ENCODE results near the gene SURF4.

SURF4 gene

DNA sequence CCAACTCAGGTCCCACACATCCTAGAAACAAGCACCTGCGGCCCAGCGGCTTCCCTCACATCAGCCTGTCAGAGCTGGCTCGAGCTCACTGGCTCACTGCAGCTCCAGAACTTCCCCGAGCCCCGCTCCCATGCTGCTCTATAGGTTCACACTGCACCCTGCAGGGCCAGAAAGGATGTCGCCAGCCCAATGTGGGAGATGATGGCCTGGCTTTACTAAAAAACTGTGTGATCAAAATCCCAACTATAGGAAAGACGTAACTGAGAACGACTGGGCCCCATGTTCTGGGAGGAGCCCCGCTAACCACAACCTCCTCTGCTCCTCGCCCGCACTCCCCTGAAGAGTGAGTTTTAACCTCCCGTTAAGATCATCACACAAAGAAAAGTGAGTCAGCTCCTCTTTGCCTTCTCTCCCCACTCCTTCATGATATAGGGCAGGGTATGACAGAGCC lies 4.6 kb downstream of the SURF4 start:
- DNase-seq: no peak

DNA sequence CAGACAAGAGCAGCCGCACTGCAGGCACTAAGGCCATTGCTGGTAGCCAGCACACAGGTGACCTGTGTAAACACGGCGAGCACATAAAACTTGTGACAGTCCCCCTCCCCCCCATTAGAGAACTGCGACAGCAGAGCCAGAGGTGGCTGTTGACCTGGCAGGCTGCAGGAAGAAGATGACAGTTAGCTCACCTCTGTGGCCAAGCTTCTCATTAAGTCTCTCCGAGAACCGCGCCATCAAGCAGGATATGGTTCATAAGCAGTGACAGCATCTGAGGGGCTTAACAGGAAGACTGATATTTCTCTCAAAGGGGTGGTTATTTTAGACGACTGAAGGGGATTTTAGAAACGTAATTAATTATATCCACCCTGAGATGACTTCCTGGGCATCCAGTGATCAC lies 5.2 kb downstream of the SURF4 start:
- DNase-seq: no peak

DNA sequence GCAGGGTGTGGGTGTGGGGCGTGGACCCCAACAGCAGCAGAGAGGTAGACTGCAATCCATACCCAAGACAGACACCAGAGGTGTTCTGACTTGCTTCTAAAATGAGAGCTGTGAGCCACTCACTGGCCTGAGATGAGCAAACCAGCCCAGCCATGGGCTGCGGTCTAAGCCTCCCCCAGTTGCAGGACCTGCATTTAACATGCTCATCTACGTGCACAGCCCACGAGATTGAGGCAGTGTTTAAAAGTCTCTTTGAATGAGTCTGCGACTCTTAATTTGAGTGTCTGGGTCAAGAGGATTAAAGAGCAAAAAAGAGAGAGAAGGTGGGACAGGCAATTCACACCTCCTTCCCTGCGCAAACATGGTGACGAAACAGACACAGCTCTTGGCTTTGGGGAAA lies 5.9 kb downstream of the SURF4 start:
- no peak for DNase-seq

DNA sequence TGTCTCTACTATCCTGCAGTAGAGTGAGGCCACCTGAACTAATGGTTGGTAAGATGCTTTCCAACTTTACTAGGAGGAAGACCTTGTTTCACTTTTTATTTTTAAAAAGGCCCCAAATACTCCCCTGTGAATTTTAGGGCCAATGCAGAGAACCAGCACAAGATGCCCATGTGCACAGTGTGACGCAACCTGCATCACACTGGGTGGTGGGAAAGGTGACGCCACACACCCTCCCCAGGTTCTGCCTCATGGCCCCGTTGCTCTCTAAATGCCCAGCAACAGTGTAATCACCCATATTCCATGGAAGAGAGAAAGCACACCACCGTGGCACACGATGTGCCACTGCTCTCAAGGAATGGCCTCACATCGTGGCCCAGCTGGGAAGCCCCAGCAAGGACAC lies 6.4 kb downstream of the SURF4 start:
- DNase-seq: no peak

DNA sequence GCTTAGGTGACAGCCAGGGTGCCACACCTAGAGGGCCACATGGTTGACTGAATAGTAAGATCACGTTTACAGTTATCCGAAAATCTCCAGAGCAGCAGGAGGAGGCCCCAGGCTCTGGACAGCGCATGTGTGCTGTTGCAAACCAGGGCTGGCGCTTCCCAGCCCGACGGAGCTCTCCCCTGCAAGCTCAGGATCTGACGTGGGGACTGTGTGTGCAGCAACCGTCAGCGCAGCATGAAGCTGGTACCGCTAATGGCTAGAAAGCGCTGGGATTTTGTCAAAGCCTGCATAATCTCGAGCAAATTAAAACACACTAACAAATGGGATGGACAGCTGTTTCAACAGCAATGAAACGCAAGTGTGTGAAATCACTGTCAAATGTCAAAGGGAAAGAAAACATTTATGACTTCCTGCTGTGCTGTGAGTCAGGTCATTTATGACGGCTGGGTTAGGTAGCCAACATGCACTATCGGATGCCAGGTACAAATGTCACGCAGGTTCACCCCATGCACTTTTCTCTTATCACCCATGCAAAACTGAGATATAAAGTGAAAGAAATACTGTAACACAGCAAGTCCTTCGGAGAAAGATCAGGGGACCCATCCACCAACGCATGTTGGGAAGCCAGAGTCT lies 7.5 kb downstream of the SURF4 start:
- DNase-seq: no peak

DNA sequence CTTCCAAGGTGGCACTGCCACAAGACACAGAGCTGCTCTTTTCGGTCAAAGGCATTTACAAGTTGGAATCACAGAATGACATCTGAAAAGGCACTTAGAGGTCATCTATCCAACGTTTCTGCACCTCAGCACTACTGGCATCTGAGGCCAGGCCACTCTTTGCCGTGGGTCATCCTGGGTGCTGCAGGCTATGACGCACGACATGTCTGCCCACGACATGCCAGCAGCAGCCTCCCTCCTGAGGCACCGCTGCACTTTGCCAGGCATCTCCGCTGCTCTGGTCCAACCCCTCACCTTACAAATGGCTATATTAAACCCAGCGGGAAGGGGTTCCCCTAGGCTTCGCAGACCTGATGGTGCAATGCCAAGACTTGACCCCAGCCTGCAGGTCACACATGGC lies 8.1 kb downstream of the SURF4 start:
- no peak for DNase-seq

DNA sequence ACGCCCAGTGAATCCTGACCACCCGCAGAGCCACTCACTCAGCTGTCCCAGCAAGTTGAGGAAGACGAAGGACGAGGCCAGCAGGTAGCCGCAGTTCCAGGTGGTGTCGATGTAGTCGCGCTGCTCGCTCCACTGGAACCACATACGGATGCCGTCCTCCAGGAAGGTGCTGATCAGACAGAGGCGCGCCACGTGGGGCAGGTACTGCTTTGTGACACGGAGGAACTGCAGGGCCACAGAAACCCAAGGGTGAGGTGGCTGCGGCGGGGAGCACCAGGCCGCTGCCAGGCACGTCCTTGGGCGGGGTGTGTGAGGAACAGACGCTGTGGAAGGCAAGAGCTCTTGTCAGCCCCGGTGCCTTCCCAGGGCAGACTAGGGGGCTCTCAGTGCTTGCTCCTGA lies 8.6 kb downstream of the SURF4 start:
- DNase-seq: no peak

DNA sequence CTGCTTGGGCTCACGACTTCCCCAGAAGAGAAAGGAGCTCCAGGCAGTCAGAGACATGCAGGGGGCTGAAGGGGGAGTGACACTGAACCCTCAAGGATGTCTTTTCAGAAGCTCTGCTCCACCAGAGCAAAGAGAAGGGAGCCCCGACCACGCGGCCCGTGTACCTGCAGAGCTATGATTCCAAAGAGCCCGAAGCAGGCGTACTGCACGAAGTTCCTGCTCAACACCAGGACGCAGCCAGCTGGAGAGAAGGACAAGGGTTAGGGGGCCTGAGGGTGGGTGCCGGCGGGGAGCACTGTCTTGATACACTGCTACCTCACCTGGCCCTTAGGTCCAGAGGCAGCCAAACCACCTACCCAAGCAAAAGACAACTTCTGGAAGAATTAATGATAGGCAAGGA lies 9.4 kb downstream of the SURF4 start:
- no peak for DNase-seq

DNA sequence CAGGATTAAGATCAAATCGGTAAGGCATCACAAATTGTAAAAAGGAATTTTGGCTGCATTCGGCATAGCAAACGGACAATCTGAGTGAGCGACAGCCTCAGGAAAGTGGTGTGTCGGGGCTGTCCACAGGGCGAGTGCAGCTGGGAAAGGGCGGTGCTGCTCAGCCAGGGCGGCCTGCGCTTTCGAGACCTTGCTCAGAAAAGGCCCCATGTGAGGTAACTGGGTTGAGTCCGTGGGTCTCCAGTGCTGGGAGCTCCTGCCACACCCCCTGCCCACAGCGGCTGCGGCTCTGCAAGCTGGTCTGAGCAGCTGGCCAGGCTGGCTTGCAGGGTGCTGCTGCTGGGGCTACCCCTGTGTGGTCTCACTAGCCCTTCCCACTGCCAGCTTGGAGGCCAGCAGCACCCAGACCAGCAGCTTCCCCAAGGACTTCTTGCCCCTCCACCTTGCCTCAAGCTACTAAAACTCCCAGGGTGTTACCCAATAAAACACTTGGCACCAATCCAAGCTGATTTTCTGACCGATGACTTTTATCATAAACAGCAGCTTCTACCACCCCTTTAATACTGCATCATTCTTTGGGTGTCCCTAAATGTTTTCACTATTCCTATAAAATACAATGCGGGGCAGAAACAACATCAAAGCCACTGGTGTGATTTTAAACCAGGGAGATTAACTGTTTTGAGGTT lies 13.4 kb downstream of the SURF4 start:
- DNase-seq: no peak

DNA sequence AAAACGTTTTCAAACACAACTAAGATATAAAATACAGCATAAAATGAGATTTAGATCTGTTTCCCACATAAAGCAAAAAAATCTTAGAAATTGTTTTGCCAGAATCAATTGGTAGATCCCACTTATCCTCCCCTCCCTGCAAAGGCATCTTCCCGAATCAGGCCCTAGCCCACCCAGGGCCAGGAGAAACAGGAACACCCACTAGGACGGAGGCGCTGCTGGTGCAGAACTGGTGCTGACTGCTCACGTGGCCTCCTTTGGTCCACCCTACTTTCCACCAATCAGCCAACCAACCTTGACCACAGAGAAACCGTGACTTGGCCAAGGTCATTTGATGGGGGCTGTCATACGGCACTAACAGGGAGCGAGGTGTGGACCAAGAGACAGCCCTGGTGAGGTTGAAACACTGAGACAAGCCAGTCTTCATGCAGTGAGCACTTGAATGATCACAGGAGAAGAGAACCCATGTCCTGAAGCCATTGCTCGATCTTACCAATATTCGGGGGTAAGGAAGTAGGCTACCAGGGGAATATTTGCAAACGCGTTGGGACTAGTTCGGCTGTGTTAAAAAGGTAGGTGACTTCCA lies 14.3 kb downstream of the SURF4 start:
- DNase-seq: no peak

DNA sequence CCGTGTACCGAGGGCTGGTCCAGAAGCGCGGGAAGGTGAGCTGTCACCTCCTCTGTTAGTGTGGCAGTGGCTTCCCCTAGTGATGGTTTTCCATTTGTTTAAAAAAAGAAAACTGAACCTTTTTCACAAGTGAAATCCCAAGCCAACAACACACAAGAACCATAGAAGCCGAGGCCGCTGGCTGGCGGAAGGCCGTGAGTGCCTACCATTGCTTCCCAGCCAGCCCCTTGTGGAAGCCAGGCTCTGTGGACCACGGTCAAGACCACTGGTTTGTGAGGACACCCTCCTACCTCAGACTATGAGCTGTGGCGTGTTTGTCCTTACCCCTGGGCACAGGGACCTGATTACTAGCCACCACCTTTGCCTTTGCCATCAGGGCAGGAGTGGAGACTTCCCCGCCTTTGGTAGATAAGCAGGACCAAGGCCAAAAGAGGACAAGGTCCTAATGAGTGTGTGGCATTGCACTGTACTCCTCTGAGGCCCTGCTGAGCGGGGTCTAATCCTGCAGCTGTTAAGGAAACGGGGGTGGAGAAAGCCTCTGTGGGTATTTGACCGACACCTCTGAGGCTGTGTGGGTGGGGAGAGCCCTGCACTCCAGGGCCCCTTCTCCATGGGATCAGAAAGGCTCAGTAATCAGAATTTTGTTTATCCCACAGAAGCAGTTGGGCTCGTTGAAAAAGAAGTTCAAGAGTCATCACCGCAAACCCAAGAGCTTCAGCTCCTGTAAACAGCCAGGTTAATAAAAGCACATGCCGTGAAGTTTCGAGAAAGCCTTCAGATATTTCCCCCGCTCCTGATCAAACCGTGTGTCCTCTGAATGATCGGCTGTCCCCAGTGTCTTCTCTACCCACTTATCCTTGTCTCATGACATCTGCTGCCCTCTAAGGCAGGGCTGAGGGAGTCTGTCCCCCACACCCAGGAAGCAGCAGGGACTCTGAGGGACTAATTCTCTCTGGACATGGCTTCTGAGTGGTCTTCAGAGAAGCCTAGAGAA lies 15.2 kb downstream of the SURF4 start:
- no peak for DNase-seq

DNA sequence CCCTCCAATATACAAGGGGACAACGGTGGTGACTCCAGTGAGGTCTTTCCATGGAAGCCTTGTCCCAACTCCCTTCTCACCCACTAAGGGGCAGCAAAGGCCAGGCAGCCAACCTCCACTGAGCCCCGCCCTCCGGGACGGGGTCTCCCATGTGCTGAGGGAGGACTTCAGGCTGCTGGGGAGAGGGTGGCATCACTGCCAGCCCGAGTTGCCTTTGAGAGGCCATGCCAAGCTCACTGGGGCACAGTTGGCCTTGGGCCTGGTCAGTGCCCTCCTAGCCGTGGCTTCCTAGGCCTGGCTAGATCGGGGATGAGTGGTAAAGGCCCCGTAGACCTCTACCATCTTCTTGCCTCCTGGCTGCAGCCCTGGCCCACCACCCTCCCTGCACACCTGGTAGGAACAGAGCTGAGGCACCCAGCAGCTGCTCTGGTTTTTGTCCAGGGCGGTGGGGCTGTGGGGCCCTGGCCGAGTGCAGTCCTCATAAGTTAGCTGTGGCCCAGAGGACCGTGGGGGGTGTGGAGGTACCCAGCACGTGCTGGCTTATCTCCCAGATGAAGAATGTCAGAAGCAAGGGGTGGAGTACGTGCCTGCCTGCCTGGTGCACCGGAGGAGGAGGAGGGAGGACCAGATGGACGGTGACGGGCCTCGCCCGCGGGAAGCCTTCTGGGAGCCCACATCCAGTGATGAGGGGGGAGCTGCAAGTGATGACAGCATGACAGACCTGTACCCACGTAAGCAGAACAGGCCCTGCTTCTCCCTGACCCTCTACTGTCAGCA lies 16.3 kb downstream of the SURF4 start:
- no peak for DNase-seq

DNA sequence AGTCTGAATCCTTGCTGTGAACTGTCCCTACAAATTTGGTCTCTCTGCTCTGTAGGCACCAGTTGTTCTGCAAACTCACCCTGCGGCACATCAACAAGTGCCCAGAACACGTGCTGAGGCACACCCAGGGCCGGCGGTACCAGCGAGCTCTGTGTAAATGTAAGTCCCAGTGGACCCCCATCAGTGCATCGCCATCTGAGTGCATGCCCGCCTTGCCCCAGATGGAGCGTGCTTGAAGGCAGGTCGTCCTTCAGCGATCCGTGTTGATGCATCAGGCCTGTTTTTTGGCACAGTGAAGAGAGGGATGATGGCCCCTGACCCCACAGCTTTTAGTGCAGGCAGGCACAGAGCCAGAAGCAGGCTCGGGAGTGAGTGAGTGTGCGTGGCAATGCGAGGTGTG lies 18.2 kb downstream of the SURF4 start:
- DNase-seq: no peak

DNA sequence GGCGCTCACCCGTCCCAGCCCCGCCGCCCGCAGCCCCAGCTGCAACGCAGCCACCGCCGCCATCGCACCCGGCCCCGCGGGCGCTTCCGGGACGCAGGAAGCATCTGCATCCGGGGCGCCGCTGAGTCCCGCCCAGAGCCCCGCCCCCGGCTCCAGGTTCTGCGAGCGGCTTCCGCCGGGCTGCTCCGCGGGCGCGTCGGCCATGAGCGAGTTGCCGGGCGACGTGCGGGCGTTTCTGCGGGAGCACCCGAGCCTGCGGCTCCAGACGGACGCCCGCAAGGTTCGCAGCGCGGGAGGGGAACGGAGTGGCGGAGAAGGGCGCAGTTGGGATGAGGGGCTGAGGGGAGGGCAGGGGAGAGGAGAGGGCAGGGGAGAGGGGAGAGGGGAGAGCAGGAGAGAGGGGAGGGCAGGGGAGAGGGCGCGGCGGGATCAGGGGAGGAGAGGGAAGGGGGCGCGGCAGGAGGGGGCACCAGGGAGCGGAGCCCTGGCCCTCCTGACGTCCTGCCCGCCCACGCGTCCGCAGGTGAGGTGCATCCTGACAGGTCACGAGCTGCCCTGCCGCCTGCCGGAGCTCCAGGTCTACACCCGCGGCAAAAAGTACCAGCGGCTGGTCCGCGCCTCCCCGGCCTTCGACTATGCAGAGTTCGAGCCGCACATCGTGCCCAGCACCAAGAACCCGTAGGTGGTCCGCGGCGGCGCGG lies 19.3 kb downstream of the SURF4 start, which contains the start of the genes SURF1 and SURF2:
SURF1 (minus strand) TSS at position 97 of the 701 bp plus-strand sequence; CDS start at position 63, 34 bp downstream.
SURF2 (plus strand) TSS at position 160 of the 701 bp plus-strand sequence; CDS start at position 203, 43 bp downstream.
- DNase-seq: peak; percentile 44

DNA sequence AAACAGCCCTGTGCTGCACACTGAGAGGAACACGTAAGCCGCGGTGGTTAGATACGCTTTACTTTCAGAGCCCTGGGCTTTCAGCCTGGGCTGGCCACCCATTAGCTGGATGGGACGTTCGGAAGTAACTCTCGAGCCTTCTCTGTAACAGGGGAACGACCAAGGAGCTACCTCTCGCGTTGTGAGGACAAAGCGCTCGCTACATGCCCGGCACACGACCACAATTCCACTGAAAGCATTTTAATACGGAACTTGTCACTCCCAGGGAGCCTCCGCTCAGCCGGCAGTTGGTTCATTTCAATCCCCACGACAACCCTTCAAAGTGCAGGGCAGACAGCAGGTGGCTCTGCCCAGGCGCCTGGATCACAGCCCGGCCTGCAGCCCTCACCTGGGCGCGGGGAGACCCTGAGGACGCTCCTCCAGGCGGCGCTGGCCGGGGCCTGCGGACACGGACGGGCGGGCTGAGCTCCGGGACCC lies 19.9 kb downstream of the SURF4 start:
- no peak for DNase-seq

DNA sequence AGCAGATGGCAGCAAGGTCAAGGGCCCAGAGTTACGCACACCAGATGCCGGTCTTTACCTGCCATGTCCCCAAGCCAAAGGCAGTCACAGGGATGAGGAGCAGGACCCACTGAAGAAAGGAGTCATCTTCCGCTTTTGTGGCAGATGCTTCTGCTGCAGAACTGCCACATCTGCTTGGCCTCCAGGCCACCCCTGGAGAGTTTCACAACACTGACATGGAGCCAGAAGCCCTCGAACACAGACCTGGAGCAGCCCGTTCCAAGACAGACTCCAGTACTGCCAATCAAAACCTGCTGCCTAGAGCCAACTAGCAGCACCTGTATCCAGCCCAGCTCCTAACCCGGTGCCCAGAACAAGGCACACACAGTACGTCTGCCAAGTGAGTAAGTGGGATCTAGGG lies 21.1 kb downstream of the SURF4 start:
- no peak for DNase-seq

DNA sequence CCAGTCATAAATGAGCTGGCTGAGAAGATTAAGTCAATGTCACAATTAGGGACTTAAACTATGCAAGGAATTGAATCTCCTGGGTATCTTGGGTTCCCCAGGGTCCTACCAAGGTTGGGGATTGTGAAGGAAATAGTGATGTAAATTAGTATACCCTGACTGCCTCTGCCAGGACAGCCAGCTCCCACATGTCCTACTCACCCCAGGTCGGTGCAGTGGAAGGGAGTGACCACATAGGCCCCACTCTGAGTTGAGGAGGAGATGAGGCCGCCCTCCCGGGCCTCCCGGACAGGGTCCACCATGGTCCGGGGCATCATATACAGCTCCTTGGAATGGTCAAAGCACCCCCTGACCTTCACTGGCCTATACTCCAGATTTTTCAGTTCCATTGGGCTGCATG lies 22.3 kb downstream of the SURF4 start:
- DNase-seq: no peak

DNA sequence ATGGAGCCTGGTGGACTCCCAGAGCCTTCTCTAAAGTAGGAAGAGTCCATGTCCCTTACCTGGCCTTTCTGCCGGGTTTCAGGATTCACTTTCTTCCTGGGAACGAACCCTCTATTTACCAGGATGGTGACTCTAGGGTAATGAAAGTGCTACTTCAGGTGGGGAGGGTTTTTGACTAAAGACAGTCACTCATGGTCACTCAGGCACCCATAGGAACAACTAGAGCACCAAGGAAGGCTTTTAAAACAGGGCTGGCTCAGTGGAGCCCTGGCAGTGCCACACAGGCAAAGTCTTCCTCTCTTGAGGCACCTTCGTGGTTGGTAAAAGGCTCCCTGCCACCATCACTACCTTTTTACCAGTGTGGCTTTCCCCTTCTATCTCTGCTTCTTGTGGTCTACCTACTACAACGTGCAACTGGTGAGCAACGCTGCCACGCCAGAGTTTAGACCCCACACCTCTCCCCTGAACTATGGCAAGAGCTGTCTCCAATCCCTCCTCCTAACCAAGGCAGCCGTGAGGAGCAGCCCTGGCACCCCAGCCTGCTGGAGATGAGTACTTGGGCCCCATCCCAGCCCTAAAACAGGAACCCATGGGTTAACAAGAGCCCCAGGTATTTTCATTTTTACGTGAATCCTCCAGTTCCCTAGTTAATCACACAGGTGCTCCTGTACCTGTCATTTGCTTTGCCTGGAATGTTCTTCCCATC lies 23.1 kb downstream of the SURF4 start:
- no peak for DNase-seq

DNA sequence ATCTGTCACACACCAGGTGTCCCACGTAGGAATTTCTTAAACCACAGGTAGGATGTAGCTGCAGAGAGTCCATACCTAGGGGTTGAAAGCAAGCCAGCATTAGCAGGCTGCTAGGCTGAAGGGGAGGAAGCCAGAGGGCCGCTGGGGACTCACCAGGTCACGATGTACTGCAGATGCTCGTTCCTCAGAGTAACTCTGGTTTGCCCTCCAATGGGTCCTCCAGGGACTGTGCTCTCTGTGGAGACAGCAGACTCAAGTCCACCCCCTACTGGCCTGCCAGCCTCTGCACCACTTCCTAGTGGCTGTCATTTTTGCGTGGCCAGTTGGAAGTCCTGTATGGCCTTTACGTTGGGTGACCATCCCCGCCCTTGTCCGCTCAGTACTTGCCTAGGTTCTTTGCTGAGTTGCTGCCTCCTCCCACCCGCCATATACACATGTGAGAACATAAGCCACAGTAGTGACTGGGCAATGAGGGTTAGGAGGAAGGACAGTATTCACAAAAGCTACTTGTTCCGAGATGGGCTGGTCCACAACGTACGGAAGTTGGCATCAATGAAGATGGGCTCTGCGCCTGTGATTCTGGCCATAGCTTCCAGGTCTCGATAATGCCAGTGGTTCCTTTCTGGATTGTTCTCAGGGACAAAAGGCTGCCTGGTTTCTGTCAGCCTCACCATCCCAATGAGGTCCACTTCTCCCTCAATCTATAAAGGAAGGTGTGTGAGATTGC lies 23.8 kb downstream of the SURF4 start:
- no peak for DNase-seq

DNA sequence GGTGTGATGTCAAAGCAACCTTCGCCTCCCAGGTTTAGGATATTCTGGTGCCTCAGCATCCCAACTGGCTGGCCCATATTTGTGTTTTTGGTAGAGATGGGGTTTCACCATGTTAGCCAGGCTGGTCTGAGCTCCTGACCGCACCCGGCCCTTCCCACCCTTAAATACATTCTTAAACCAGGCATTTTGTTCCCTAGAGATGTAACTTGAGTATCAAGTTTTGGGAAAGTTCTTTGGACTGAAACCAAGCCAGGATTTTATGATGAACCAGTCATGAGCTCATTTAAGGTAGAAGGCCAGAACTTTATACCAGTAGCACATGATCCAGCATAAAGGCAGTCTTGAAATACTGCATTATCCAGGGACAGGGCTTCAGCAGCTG lies 24.3 kb downstream of the SURF4 start:
- no peak for DNase-seq

Measured in NCI-H2227 treated with DMSO at 0.1 percent for 48 hours (cell line).